ENCODE measurements around the gene BRI3.

Gene BRI3

GRCh38 chr7:98283887-98284222 lies 2.4 kb downstream of the BRI3 start:
- Histone ChIP-seq H3K27me3 (ENCODE audit: insufficient read depth, poor library complexity, severe bottlenecking) (no peaks in the 10 kb centered on the region), H3K27ac (replicated peaks) (peak overlapping the region; percentile 79), H3K4me3 (replicated peaks; ENCODE audit: insufficient read depth, low read length) (peak overlapping the region; percentile 70)
- peak in 1 of 2 experiments; percentile 13 for DNase-seq (ENCODE audit: low read depth in 1 of 2, low spot score in 1 of 2)
- TF ChIP-seq REST (IDR thresholded peaks at IDR 0.05; ENCODE audit: insufficient replicate concordance, low read depth) (no peak), SPI1 (IDR thresholded peaks at IDR 0.05; ENCODE audit: borderline replicate concordance, low read depth) (0 out of 2 replicates have a peak, but pooled peaks have one; percentile 23), POLR2AphosphoS5 (IDR thresholded peaks at IDR 0.05; ENCODE audit: low read depth) (no peak), CTCF (IDR thresholded peaks at IDR 0.05; ENCODE audit: insufficient read depth, low read length) (no peak), GABPA (IDR thresholded peaks at IDR 0.05; ENCODE audit: low read depth) (no peak)

- Histone ChIP-seq H3K4me3 (replicated peaks; ENCODE audit: insufficient read depth, low read length) (peak overlapping the region; percentile 70), H3K27ac (replicated peaks) (peak overlapping the region; percentile 79), H3K27me3 (ENCODE audit: insufficient read depth, poor library complexity, severe bottlenecking) (no peaks in the 10 kb centered on the region)
- DNase-seq (ENCODE audit: low read depth in 1 of 2, low spot score in 1 of 2): peak; percentile 57 to 82
- no peak for TF ChIP-seq CTCF (IDR thresholded peaks at IDR 0.05; ENCODE audit: insufficient read depth, low read length)
- no peak for TF ChIP-seq REST (IDR thresholded peaks at IDR 0.05; ENCODE audit: insufficient replicate concordance, low read depth)
- peak; percentile 67; the same call in 1 of the 2 replicates for TF ChIP-seq SPI1 (IDR thresholded peaks at IDR 0.05; ENCODE audit: borderline replicate concordance, low read depth)
Observed at GRCh38 chr7:98284335-98285036, 3.0 kb downstream of the BRI3 start.

- peak; percentile 21; the same call in 1 of the 2 replicates for TF ChIP-seq SPI1 (IDR thresholded peaks at IDR 0.05; ENCODE audit: borderline replicate concordance, low read depth)
- no peak for TF ChIP-seq POLR2AphosphoS5 (IDR thresholded peaks at IDR 0.05; ENCODE audit: low read depth)
- Histone ChIP-seq H3K27me3 (ENCODE audit: insufficient read depth, poor library complexity, severe bottlenecking) (no peaks in the 10 kb centered on the region), H3K27ac (replicated peaks) (peak overlapping the region; percentile 79), H3K4me3 (replicated peaks; ENCODE audit: insufficient read depth, low read length) (peak overlapping the region; percentile 70)
- no peak for DNase-seq (ENCODE audit: low read depth in 1 of 2, low spot score in 1 of 2)
Observed at GRCh38 chr7:98285157-98286092, 3.9 kb downstream of the BRI3 start.

GRCh38 chr7:98286093-98286539 lies 4.6 kb downstream of the BRI3 start:
- DNase-seq (ENCODE audit: low read depth in 1 of 2, low spot score in 1 of 2): peak in 1 of 2 experiments; percentile 51
- H3K27me3 ChIP-seq (ENCODE audit: insufficient read depth, poor library complexity, severe bottlenecking): no peaks in the 10 kb centered on the region
- H3K27ac ChIP-seq (replicated peaks): peak overlapping the region; percentile 6
- TF ChIP-seq SPI1 (IDR thresholded peaks at IDR 0.05; ENCODE audit: borderline replicate concordance, low read depth) (peak; percentile 59; the same call in 1 of the 2 replicates), CTCF (IDR thresholded peaks at IDR 0.05; ENCODE audit: insufficient read depth, low read length) (no peak)
- no peak overlapping the region for H3K4me3 ChIP-seq (replicated peaks; ENCODE audit: insufficient read depth, low read length)

Data from HL-60 (cell line).